Esophagus muscularis mucosa (tissue), 4 donors: ENCODE measurements around the gene SORCS2.

ENCODE experiments used
- EP300 ChIP-seq: sonication (generic); formaldehyde crosslinking; IDR thresholded peaks from one replicate; pipeline ENCODE4 v1.6.1; 2017; ENCODE audit warnings: antibody characterized with exemption
- POLR2A ChIP-seq: fragments of 450-650 bp; IDR thresholded peaks from one replicate; pipeline ENCODE4 v1.6.1; 2017; ENCODE audit warnings: antibody characterized with exemption, moderate library complexity, mild to moderate bottlenecking, low read depth
- POLR2AphosphoS5 ChIP-seq, 2 donors: sonication (generic); formaldehyde crosslinking; IDR thresholded peaks; one replicate each; pipeline ENCODE4 v1.6.1; 2017; ENCODE audit warnings: antibody characterized with exemption in 2 of 2
- TF ChIP-seq, protein P1 (sequence below), 3 experiments: fragments of 200-600 bp in 2 of 3; fragments of 450-650 bp in 1 of 3; sonication (generic) in 2 of 3; IDR thresholded peaks; one replicate each; pipeline ENCODE4 v1.5.1; 2017 to 2019; ENCODE audit warnings: antibody characterized with exemption in 3 of 3, mild to moderate bottlenecking in 2 of 3, moderate library complexity in 1 of 3

DNA sequence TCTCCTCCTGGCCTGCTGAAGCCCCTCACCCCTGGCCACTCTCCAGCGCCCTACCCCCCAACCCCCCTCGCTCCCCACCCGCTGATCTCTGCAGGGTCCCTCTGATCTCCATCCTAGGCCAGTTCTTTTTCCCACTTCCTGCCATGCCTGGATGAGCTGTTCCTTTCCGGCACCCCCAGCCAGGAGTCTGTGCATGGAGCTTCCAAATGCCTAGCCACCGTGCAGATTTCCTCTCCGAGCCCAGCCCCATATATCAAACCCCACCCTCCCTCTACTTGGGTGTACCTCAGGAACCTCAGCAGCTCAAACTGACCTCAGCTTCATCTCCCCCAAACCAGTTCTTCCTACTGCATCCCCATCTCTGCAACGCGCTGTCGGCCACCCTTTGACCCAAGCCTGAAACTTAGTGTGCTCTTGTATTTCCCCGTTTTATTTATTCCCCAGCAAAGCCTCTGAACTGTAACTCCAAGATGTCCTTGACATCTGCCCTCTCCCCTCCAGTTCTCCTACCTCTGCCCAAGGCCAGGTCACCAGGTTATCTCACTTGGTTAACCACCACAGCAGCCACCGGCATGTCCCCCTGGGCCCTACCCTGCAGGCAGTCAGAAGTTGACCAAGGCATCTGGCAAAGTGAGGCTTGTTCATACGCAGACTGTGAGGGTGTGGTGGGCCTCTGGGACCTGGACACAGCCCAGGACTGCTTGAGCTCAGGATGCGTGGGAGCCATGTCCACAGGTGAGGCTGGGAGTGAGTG, 437.3 kb downstream of the SORCS2 start:
- TF ChIP-seq POLR2AphosphoS5 (IDR thresholded peaks at IDR 0.05) (no peak), POLR2A (no peak), EP300 (no peak)
- TF ChIP-seq, protein P1, sequence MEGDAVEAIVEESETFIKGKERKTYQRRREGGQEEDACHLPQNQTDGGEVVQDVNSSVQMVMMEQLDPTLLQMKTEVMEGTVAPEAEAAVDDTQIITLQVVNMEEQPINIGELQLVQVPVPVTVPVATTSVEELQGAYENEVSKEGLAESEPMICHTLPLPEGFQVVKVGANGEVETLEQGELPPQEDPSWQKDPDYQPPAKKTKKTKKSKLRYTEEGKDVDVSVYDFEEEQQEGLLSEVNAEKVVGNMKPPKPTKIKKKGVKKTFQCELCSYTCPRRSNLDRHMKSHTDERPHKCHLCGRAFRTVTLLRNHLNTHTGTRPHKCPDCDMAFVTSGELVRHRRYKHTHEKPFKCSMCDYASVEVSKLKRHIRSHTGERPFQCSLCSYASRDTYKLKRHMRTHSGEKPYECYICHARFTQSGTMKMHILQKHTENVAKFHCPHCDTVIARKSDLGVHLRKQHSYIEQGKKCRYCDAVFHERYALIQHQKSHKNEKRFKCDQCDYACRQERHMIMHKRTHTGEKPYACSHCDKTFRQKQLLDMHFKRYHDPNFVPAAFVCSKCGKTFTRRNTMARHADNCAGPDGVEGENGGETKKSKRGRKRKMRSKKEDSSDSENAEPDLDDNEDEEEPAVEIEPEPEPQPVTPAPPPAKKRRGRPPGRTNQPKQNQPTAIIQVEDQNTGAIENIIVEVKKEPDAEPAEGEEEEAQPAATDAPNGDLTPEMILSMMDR (IDR thresholded peaks at IDR 0.05) = no peak
